HG02642 (cell line): ENCODE measurements around the gene SIRT7.

Source experiments
- ATAC-seq: cut with Tn5 transposase; IDR thresholded peaks from one replicate; pipeline ENCODE4 v1.9.1; 2021; ENCODE audit warnings: mild to moderate bottlenecking; ENCODE audit not compliant: unreplicated experiment, poor library complexity

Gene SIRT7, protein sequence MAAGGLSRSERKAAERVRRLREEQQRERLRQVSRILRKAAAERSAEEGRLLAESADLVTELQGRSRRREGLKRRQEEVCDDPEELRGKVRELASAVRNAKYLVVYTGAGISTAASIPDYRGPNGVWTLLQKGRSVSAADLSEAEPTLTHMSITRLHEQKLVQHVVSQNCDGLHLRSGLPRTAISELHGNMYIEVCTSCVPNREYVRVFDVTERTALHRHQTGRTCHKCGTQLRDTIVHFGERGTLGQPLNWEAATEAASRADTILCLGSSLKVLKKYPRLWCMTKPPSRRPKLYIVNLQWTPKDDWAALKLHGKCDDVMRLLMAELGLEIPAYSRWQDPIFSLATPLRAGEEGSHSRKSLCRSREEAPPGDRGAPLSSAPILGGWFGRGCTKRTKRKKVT

DNA sequence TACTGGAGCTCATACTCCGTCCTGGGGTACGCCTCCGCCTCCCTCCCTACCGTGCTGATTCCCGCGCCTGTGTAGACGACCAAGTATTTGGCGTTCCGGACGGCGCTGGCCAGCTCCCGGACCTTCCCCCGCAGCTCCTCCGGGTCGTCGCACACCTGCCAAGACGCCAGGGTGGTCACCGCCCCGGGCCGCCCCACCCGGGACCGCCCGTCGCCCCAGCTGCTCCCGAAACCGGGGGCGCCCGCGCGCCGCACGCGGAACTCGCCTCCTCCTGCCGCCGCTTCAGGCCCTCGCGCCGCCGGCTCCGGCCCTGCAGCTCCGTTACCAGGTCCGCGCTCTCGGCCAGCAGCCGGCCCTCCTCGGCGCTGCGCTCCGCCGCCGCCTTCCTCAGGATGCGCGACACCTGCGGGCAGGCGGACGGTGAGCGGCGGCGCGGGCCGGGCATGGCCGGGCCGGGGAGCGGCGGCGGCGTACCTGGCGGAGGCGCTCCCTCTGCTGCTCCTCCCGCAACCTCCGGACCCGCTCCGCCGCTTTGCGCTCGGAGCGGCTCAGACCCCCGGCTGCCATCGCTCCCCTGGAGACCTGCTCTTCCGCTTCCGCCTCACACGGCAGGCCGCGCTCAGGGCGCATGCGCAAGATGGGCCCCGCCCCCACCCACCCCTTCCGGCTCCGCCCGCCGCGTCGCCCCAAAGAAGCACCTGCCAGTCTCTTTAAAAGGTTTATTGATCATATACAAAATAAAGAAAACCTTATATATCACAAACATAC lies at the start of gene SIRT7:
TSS of gene SIRT7 (minus strand) at position 612 of the 768 bp plus-strand sequence. CDS start at position 567, 45 bp downstream.
- peak; percentile 66 for ATAC-seq

DNA sequence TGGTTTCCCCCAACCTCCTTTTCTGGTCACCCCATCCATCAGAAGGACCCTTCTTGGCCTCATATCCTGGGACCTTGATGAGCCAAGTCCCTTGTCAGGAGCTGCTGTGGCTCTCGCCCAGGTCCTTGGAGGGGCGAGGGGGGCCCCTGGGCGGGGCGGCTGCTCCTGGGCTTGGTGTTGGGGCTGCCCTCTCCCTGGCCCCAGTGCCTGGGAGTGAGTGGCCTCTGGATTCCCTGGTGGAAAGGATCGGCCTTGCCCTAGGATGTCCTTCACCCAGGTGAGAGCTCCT lies 49.2 kb upstream of the SIRT7 start:
- ATAC-seq = no peak

DNA sequence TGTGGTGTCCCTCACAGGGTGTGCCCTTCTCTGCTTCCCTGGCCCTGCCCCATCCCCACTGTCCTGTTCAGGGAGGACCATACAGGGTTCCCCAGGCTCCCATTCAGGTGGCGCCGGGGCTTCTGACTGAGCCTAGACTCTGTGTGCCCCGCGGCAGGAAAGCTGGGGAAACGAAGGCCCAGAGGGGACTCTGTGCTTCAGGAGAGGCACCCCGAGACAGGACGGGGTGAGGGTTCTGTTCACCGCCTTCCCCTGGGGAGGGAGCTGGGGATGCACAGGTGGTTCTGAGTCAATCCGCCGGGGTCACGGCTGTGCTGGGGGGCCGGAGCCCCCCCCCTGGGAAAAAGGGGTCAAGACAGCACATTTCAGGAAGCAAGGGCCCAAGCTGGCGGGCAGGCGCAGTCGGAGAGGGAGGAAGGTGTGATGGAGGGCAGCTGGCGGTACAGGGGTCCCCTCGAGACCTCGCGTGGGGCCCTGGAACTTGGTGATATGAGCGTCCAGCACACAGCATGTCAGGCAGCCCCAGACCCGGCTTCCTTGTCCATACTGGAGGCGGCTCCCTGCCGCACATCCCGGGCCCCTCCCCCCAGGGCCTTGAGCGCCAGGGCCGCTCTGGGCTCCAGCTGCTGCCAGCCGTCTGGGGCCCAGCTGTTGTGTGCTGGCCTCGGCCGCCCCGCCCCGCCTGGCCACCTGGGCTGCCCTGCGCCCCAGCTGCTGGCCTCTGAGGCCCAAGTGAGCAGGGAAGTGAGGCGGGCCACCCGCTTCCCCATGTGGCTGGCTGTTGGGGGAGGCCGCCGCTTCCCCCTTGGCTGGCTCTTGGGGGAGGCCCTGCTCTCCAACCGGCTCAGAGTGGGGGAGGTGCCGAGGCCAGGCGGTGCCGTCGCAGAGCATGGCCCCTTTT lies 48.6 kb upstream of the SIRT7 start:
- ATAC-seq = no peak

DNA sequence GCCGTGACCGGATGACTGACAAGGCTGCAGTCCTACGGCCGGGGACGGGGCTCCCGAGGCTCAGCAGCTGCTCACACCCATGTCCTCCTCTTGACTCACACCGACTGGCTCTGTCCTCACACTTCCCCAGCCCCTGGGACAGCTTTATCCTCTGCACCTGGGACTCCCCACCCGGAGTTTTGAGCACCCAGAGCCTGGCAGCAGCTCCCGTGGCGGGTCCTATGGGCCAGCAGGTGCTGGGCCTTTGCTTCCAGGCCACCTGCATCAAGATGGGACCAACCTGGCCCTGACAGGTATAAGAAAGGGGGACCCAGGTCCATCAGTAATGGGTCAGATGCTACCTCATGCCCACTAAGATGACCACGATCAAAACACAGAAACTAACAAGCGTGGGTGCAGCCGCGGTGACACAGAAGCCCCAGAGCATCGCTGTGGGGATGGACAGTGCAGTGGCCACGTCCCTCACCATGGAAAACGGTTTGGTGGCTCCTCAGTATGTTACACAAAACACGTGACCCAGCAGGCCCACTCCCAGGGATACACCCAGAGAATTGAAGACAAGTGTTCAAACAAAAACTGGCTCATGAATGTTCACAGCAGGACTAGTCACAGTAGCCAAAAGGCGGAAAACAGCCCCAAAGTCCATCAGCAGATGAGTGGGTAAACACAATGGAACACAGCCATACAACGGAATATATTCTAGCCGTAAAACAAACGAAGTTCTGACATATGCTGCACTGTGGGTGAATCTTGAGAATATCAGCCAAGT lies 46.3 kb upstream of the SIRT7 start:
- ATAC-seq = no peak

DNA sequence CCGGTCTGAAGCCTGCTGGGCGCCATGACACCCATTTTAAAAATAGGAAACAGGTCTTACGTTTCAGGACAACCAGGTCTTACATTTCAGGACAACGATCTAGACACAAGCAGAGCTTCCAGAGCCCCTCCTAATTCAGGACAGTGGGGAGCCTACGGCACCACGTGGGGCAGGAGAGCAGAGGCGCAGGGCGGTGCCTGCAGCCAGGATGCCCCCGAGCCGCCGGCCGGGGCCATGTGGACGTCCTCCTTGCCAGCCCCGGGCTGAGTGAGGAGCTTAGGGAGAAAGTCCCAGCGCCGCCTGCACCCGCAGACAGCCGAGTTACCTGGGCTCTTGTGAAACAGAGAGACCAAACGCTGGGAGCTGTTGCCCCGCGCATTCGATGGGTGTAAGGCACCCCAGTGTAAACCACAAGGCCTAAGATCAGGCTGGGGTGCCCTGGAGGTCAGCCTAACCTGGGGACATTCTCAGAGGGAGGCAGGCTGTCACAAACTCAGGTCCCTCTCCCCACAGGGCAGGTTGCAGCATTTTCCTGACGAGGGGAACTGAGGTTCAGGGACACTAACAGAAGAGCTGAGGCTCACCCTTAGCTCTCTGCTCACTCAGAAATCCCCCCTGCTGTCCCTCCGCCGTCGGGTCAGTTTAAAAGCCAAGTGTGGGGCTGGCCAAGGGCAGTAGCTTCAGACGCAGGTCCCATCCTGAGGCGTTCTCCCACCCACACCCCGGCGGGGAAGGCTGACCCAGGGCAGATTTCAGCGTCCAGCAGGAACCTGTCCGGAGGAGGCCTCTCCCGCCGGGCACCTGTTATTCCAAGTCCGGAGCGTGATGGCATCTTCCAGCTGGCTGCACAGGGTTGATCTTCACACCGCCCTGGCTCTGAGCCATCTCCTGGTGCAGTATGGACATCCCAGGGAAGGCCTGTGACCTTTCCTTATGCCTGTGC lies 44.8 kb upstream of the SIRT7 start:
- ATAC-seq = no peak

DNA sequence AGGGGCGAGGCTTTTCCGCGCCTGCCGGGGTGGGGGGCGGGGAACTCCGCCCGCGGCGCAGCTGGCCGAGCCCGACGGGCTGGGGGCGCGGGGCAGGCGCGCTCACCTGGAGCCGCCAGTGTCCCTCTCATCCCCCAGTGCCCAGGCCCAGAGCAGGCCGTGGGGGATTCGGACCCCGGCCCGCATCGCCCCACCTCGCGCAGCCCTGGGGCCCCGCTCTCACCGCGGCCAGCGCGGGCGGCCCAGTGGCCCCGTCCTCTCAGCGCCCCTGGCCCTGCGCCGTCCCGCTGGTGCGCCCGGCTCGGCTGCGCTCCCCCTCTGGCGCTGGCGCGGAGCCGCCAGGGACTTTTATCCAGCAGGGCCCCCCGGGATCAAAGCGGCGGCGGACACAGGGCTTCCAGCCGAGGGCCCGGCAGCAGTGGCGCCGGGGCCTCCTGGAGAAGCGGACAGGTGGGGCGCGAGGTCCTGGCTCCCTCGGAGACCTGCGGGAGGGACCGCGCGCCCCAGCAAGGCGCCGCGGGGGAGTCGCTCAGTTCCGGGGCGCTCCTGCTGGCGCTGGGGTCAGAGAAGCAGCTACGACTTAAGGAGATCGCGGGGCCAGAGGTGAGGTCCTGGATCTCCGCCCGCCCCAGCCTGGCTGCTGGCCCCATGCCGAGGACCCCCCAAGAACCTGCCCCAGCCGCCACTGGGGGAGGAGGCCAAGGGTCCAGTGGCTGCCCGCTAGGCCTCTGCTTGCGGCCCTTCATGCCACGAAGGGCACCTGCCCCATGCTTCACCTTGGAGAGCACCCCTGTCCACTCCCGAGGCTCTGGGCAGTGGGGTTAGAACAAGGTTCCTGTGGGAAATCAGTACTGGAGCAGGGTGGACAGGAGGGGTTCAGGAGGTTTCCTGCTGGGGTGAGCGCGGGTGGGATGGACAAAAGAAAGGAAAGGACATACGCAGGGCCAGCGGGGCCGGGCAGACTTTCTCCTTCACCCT lies 43.8 kb upstream of the SIRT7 start:
- no peak for ATAC-seq

DNA sequence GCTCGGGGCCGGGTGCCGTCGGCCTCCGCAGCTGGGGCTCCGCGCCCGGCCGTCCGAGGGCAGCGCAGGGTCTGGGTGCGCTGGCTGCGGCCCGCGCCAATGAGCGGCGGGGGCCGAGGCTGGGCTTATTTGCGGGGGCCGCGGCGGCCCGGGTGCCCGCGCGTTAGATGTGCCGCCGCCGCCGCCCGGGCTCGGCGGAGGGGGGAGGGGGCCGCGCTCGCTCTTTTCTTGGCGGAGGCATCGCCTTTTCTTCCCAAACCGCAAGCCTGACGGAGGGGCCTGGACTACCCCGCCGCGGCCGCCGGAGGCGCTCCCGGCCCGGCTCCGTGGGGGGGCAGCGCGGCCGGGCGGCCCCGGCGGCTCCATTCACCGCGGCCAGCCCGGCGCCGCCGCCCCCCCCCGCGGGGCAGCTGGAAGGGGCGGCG lies 43.1 kb upstream of the SIRT7 start, which contains the start of gene NOTUM:
TSS of gene NOTUM (minus strand) at position 101 of the 425 bp plus-strand sequence. CDS start 278 bp downstream, outside the sequence.
- ATAC-seq = no peak

DNA sequence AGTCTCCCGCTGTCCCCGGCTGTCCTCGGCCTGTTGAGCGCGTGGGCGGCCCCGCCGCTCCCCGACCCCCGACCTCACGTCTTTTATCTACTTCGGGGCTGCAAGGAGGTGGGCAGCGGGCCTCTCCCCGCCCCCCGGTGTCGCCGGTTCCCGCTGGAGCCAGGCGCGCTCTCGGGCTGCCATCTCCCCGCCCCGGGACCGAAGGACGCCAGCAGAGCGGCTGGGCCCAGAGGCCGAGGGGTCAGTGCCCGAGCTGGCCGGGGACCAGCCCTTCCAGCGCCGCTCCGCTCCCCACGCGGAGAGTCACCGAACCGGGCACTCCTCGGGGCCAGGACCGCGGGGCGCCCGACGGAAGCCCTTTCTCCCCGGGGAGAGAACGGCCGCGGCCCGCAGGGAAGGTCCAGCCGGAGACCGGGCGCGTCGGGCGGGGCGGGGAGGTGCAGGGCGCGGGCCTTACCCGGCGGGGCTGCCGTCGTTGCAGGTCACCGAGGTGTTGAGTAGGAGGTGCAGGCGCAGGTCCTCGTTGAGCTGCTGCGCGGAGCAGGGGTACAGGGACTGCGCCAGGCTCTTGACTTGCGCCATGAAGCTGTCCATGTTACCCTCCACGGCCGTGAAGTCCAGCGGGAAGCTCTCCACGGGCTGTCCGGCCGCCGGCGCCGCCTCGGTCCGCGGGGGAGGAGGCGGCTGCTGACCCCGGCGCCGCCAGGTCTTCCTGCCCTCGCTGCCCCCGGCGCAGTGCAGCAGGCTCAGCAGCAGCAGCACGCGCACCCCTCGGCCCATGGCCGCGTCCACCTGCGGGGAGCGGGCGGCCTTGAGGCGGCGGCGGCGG lies 42.4 kb upstream of the SIRT7 start:
- ATAC-seq = no peak

DNA sequence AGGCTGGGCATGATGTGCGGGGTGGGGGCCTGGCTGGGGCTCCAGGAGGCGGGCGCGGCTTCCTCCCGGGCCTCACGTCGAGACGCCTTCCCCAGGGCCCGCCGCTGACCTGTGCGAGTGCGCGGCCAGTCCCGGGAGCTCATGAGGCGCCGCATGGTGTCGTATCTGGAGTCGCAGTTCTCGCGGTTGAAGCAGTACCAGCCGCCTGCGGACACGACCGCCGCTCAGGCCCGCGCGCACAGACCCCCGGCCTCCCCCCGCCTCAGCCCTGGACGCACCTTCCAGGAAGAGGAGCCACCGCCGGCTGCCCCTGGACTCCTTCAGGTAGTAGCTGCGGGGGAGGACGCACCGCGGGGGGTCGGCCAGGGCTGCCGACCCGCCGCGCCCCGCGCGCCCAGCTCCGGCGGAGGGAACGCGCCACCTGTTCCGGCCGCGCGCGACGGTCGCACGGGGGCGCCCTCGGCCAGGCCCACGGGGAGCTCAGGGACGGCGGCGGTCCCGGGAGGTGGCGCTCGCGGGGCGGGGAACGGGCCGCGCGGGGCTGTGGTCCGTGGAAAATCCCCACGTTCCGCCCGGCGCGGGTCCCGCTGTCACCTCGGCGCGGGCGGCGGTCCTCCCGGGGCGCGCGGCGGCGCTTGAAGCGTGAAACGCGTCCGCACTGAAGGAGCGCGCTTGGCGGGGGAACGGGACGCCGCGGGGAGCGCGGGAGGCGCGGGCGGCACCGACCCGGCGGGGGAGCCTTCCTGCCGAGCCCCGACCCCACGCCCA lies 41.6 kb upstream of the SIRT7 start:
- peak; percentile 73 for ATAC-seq

DNA sequence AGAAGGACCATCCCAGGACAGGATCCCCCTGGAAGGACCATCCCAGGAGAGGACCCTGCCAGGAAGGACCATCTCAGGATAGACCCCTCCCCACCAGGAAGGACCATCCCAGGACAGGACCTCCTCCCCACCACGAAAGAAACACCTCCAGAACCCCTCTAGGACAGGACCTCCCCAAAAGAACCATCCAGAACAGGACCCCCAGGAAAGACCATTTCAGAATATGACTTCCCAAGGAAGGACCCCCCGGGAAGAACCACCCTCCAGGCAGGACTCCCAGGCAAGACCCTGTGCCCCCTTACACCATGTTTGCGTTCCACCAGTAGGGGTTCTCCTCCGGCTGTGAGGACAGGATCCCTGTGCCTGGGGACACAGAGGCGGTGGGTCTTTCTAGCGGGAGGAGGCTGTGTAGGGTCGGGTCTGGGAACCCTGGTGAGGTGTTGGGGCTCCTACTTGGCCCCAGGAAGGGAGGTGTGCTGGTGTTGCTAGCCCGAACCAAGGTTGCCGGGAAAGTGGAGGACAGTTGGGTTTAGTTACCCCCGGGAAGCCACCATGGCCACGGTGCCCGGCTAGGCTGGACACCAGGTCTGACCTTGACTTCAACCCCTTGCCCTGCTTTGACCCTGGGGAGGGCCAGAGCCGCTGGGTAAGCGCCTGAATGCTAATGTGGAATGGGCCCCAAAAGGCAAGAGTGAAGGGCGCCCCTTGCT lies 40.8 kb upstream of the SIRT7 start:
- no peak for ATAC-seq

DNA sequence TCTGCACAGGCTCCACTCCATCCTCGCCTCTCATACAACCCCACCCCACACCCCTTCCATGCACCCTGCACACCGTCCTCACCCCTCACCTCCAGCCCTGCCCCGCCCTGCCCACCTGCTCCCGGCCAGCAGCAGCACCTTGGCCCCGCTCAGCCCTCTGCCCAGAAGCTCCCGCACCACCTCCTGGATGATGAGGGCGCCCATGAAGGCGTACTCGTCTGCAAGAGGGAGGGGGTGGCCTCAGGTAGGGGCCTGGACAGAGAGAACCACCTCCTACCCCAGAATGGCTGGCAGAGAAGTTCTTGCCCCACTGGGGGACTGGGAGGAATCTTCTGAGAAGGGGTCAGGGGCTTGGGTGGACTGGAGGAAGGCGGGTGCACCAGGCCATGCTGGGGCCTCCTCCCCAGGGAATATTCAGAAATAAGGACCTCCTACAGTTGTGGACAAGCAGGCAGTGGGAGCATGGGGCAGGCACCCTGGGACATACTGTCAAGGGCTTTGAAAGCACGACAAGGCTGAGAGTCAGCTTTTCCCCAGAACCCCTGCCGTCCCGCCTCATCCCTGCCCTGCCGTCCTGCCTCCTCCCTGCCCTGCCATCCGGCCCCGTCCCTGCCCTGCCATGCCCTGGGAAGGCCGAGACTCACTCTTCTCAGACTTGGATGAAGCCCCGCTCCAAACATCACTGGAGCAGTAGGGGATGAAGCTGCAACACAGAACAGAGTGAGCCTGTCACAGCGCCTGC lies 39.9 kb upstream of the SIRT7 start:
- no peak for ATAC-seq

DNA sequence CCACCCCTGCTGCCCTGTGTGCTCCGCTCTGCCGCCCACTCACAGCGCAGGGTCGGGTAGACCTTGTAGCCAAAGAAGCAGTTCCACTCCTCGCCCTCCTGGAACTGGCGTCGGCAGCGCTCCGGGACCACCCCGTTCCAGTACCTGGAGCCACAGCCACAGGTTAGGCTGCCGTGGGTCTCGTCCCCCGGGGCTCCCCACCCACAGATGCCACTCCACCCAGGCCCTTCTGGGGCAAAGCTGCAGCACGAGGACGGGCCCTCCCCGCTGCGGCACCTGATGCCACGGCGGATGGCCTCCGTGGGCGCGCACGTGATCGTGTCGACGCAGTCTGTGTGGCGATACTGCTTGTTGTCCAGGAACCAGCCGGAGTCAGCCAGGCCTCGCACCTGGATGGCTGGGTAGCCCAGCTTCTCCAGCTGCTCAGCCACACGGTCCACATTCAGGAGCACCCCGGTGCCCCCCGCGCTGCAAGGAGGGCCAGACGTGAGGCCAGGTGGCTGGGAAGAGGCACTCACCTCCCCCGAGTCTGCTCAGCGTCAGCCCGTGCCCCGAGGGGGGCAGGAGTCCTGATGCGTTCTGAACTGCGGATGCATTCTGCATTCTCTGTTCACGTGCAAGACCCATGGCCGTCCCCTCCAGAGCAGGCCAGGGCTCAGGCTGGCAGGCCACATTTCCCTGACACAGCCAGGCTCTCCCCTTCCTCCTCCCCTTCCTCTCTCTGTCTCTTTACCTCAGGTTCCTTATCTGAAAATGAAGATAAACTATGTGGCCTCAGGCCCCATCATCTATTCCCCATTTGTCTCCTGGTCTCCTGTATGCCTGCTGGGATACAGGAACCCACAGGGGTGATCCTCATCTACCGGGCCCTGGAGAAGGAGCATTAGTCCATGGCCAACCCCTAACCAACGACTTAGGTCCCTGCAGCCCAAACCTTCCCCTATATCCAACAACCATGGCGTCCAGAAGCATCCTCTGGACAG lies 38.9 kb upstream of the SIRT7 start:
- no peak for ATAC-seq

DNA sequence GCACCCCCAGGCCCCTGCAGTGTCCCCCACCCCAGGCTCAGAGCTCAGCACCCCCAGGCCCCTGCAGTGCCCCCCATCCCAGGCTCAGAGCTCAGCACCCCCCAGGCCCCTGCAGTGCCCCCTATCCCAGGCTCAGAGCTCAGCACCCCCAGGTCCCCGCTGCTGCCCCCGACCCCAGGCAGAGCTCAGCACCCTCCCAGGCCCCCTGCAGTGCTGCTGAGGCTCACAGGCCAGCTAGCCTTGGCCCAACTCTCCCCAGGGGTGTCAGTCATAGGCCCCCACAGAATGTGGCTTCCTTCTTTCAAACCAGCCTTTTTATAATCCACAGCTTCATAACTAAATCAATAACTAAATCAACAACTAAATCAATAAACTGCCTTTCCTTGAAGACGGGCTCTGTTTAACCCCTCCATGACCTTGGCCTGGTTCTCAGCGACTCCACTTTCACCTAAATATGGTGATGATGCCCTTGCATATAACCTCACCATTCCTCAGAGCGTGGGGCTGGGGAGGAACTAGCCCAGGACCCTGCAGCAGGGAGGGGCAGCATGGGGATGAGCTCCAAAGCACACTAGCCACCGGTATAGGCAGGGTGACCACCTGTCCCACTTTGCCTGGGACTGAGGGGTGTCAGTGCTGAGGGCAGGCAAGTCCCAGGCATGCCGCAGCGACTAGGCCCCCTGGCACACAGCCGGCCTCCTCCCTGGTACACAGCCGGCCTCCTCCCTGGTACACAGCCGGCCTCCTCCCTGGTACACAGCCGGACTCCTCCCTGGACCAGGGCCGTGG lies 38.0 kb upstream of the SIRT7 start:
- ATAC-seq = no peak
